B cell (primary cell): ENCODE results near the gene CLECL1.

Experiments
- EZH2 ChIP-seq: IDR thresholded peaks from 2 replicates; pipeline ENCODE4 v1.6.1; 2012; ENCODE audit warnings: borderline replicate concordance, low read depth, mild to moderate bottlenecking, moderate library complexity, low read length; ENCODE audit not compliant: insufficient read depth, poor library complexity, severe bottlenecking
- TF ChIP-seq, protein P1 (sequence below): fragments of 200-600 bp; IDR thresholded peaks from one replicate; pipeline ENCODE4 v1.8.0; 2022; ENCODE audit warnings: antibody characterized with exemption, mild to moderate bottlenecking

DNA sequence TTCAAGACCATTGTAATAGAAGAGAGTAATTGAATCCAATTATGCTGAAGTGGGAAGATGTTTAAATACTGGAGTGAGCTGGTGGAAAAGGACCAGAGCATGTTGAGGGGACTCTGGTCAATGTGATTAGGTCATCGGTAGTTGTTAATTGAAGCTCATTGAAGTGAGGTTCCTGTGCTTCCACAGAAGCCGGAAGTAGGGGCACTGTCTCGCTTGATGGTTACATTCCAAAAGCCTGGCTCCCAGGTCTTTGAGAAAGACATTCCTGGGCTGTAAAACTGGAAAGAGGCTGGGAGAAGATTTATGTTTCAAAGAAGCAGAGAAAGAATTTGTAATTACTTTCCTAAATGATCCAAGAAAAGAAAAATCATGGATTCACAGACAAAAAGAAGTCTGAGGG lies 12.3 kb upstream of the CLECL1 start:
- TF ChIP-seq, protein P1, sequence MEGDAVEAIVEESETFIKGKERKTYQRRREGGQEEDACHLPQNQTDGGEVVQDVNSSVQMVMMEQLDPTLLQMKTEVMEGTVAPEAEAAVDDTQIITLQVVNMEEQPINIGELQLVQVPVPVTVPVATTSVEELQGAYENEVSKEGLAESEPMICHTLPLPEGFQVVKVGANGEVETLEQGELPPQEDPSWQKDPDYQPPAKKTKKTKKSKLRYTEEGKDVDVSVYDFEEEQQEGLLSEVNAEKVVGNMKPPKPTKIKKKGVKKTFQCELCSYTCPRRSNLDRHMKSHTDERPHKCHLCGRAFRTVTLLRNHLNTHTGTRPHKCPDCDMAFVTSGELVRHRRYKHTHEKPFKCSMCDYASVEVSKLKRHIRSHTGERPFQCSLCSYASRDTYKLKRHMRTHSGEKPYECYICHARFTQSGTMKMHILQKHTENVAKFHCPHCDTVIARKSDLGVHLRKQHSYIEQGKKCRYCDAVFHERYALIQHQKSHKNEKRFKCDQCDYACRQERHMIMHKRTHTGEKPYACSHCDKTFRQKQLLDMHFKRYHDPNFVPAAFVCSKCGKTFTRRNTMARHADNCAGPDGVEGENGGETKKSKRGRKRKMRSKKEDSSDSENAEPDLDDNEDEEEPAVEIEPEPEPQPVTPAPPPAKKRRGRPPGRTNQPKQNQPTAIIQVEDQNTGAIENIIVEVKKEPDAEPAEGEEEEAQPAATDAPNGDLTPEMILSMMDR = no peak
- no peak for TF ChIP-seq EZH2
